ENCODE measurements around the gene TGFA.

TGFA gene

GRCh38 chr2:70529610-70530009 lies 24.0 kb downstream of the TGFA start:
- Histone ChIP-seq H3K4me1 (ENCODE audit: control insufficient read depth in 1 of 2, insufficient read depth in 1 of 2, low read depth in 1 of 2, low read length in 1 of 2) (peaks cover 39 to 41% of the 10 kb centered on the region in 2 experiments), H3K9me3 (no peaks in the 10 kb centered on the region), H3K36me3 (no peaks in the 10 kb centered on the region), H3K27ac (no peak overlapping the region), H3K4me3 (ENCODE audit: low read depth in 1 of 2, low read length in 1 of 2) (no peak overlapping the region), H3K27me3 (no peaks in the 10 kb centered on the region)
- no peak for TF ChIP-seq CTCF (IDR thresholded peaks at IDR 0.05)

DNA sequence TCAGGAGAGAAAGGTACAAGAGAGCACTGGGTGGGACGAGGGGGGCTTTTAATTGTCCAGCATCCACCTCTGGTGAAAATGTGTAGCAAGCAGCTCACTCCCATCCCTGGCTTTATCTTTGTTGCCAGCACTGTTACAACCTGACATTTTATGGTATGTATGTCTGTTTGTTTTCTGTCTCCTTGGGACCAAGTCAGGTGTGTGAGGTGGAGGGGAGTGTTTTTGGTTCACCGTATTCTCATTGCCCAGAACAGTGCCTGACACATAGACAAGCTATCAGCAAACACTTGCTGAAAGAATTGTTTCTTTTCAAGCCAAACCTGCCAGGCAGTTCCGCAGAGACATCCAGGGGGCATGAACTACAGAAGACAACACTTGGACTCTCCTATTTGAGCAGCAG lies 24.7 kb downstream of the TGFA start:
- H3K9me3 ChIP-seq: no peaks in the 10 kb centered on the region
- peaks cover 46 to 48% of the 10 kb centered on the region in 2 experiments for H3K4me1 ChIP-seq (ENCODE audit: control insufficient read depth in 1 of 2, insufficient read depth in 1 of 2, low read depth in 1 of 2, low read length in 1 of 2)
- no peak for TF ChIP-seq CTCF (IDR thresholded peaks at IDR 0.05)
- no peak overlapping the region for H3K27ac ChIP-seq
- no peak overlapping the region for H3K4me3 ChIP-seq (ENCODE audit: low read depth in 1 of 2, low read length in 1 of 2)
- H3K36me3 ChIP-seq: no peaks in the 10 kb centered on the region
- no peaks in the 10 kb centered on the region for H3K27me3 ChIP-seq

DNA sequence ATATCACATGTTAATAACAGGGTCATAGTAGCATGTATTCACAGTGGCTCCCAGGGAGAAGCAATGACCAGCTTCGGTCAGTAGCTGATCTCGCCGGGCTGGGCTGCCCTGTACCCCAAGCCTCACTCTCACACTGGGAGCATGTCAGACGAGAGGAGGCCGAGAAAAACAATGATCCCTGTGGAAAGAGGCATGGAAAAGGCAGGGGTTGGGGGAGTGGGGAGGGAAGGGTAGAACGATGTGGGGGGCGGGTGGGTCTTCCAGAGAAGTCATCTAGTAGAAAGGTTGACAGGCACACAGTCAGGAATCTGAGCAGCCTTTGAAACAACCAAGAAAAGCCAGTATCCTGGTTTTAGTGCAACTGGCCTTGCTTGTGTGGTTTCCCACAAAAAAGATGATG lies 25.4 kb downstream of the TGFA start:
- H3K27ac ChIP-seq: no peak overlapping the region
- H3K27me3 ChIP-seq: no peaks in the 10 kb centered on the region
- H3K36me3 ChIP-seq: no peaks in the 10 kb centered on the region
- no peaks in the 10 kb centered on the region for H3K9me3 ChIP-seq
- peaks cover 52 to 54% of the 10 kb centered on the region in 2 experiments for H3K4me1 ChIP-seq (ENCODE audit: control insufficient read depth in 1 of 2, insufficient read depth in 1 of 2, low read depth in 1 of 2, low read length in 1 of 2)
- TF ChIP-seq CTCF (IDR thresholded peaks at IDR 0.05): no peak
- no peak overlapping the region for H3K4me3 ChIP-seq (ENCODE audit: low read depth in 1 of 2, low read length in 1 of 2)

DNA sequence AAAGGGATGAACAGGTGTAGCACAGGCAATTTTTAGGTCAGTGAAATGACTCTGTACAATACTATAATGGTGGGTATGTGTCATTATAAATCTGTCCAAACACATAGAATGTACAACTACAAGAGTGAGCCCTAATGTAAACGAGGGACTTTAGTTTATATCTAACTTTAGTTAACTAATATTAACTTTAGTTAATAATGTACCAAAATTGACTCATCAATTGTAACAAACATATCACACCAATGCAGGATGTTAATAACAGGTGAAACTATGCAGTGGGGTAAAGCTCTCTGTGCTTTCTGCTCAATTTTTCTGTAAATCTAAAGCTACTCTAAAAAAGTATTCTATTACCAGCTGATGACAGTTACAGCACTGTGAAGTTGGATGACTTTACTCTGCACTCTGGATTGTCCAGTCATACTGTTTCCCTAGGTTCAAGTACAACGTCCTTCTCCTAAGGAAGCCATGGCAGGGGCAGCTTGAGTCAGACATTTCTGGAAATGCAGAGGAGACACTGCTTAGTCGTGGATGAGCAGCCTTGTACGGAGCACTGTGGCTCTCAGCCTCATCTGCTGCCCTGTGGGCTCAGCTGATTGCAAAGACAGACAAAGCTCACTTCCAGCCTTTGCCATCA lies 26.1 kb downstream of the TGFA start:
- Histone ChIP-seq H3K27ac (no peak overlapping the region), H3K9me3 (no peaks in the 10 kb centered on the region), H3K36me3 (no peaks in the 10 kb centered on the region), H3K4me1 (ENCODE audit: control insufficient read depth in 1 of 2, insufficient read depth in 1 of 2, low read depth in 1 of 2, low read length in 1 of 2) (peaks cover 59 to 62% of the 10 kb centered on the region in 2 experiments), H3K27me3 (no peaks in the 10 kb centered on the region), H3K4me3 (ENCODE audit: low read depth in 1 of 2, low read length in 1 of 2) (no peak overlapping the region)
- no peak for TF ChIP-seq CTCF (IDR thresholded peaks at IDR 0.05)

DNA sequence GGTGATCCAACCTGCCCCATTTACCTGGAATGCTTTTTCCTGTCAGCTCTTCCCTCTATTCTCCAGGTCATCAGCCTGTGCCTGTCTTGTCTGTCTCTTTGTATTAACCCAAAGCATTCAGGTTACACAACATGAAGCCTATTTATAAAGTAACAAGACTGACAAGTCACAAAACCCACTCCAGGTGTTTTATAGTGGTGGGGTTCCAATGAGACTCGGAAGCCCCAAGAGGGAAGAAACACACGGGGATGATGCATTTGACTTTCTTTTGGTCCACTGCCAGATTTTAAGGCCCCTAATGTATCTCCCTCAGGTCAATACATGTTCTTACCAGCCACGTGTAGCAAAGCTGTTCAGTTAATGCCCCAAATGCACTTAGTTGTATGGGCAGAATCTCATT lies 27.5 kb downstream of the TGFA start:
- peak overlapping the region; percentile 92 for H3K27ac ChIP-seq

More for the DNA sequence above, 27.5 kb downstream of the TGFA start:
- peaks cover 70 to 74% of the 10 kb centered on the region in 2 experiments for H3K4me1 ChIP-seq (ENCODE audit: control insufficient read depth in 1 of 2, insufficient read depth in 1 of 2, low read depth in 1 of 2, low read length in 1 of 2)
- H3K27me3 ChIP-seq: no peaks in the 10 kb centered on the region
- peak overlapping the region in 1 of 2 experiments; percentile 8 for H3K4me3 ChIP-seq (ENCODE audit: low read depth in 1 of 2, low read length in 1 of 2)
- H3K36me3 ChIP-seq: no peaks in the 10 kb centered on the region
- H3K9me3 ChIP-seq: no peaks in the 10 kb centered on the region
- no peak for TF ChIP-seq CTCF (IDR thresholded peaks at IDR 0.05)

Measured in neutrophil (primary cell).